ENCODE data around the gene PLK1.

- TF ChIP-seq CTCF (IDR thresholded peaks at IDR 0.05), result no peak
- TF ChIP-seq POLR2A (IDR thresholded peaks at IDR 0.05), result no peak
Observed at GRCh38 chr16:23724785-23725131, 46.1 kb downstream of the PLK1 start.
